IMR-90 (cell line): ENCODE measurements around the gene MMS19. TPM values are rescaled to one million over a fixed set of nuclear protein-coding genes. Genes with fewer than 3 reads are reported as not detected.
A peak's percentile ranks its signal among the peaks of the same experiment; 100 is the strongest.
"Not testable (repeated sequence)": the region's sequence is repeated elsewhere in the genome, so short reads cannot be mapped to it uniquely, and the experiment has no call there.

ENCODE experiments used
- ATAC-seq: fragments of 200-7000 bp; cut with Tn5 transposase; 2 replicates; pipeline ENCODE4 v1.9.1; 2020; ENCODE audit warnings: low read depth, mild to moderate bottlenecking, moderate library complexity
- BruUV-seq: library from RNA; stranded (reverse); fragments of 400-500 nt; replicated peaks from 2 replicates; lab custom pipeline; 2021; lab: Mats Ljungman, UMichigan
- CTCF ChIA-PET: fragments of 300-600 bp; formaldehyde crosslinking; extraction: SDS; loops from one replicate; lab custom pipeline; 2021; ENCODE audit warnings: antibody characterized with exemption; lab: Yijun Ruan, JAX
- POLR2A ChIA-PET: fragments of 300-600 bp; sonication (Branson Sonifier 250); formaldehyde crosslinking; loops from one replicate; lab custom pipeline; 2022; ENCODE audit warnings: antibody characterized with exemption; ENCODE audit not compliant: unreplicated experiment; lab: Charles Lee
- DNase-seq: peaks from one replicate; pipeline ENCODE4 v3.0.0; 2013
- H2AFZ ChIP-seq: replicated peaks from 2 replicates; pipeline ENCODE3; 2013; ENCODE audit warnings: low read length, mild to moderate bottlenecking; ENCODE audit not compliant: poor library complexity
- H2AK5ac ChIP-seq: 2 replicates; pipeline ENCODE4 v1.6.1; 2013; ENCODE audit warnings: low read depth, low read length, inconsistent platforms
- H2AK9ac ChIP-seq: replicated peaks from 2 replicates; pipeline ENCODE3; 2013; ENCODE audit warnings: mild to moderate bottlenecking, low read depth, low read length, moderate library complexity; ENCODE audit not compliant: poor library complexity
- H2BK120ac ChIP-seq: 2 replicates; pipeline ENCODE4 v1.6.1; 2013; ENCODE audit warnings: low read depth, low read length, inconsistent platforms
- H2BK15ac ChIP-seq: 3 replicates; pipeline ENCODE4 v1.6.1; 2013; ENCODE audit warnings: low read depth, low read length, inconsistent platforms
- H2BK20ac ChIP-seq: 2 replicates; pipeline ENCODE4 v1.6.1; 2013; ENCODE audit warnings: low read depth, mild to moderate bottlenecking, inconsistent platforms, low read length, moderate library complexity
- H2BK5ac ChIP-seq: 2 replicates; pipeline ENCODE4 v1.6.1; 2013; ENCODE audit warnings: mild to moderate bottlenecking, low read depth, low read length, inconsistent platforms; ENCODE audit not compliant: poor library complexity, severe bottlenecking
- H3K14ac ChIP-seq: replicated peaks from 2 replicates; pipeline ENCODE4 v1.6.1; 2013; ENCODE audit warnings: low read depth, low read length, inconsistent platforms
- H3K18ac ChIP-seq: 2 replicates; pipeline ENCODE4 v1.6.1; 2013; ENCODE audit warnings: low read depth, low read length, control low read depth
- H3K23ac ChIP-seq: 2 replicates; pipeline ENCODE4 v1.6.1; 2013; ENCODE audit warnings: low read depth, low read length, inconsistent platforms
- H3K27ac ChIP-seq: 2 replicates; pipeline ENCODE4 v1.5.1; 2013; ENCODE audit warnings: mild to moderate bottlenecking, control low read depth, low read length; ENCODE audit not compliant: insufficient read depth
- H3K27me3 ChIP-seq: 2 replicates; pipeline ENCODE4 v1.6.1; 2013; ENCODE audit warnings: low read length; ENCODE audit not compliant: control insufficient read depth, insufficient read depth
- H3K36me3 ChIP-seq: 2 replicates; pipeline ENCODE4 v1.6.1; 2013; ENCODE audit warnings: low read length, mixed read lengths; ENCODE audit not compliant: control insufficient read depth, insufficient read depth
- H3K4ac ChIP-seq: 2 replicates; pipeline ENCODE4 v1.6.1; 2013; ENCODE audit warnings: low read depth, low read length, inconsistent platforms
- H3K4me1 ChIP-seq: 2 replicates; pipeline ENCODE4 v1.6.1; 2013; ENCODE audit warnings: low read length, mixed read lengths; ENCODE audit not compliant: control insufficient read depth, insufficient read depth
- H3K4me2 ChIP-seq: 2 replicates; pipeline ENCODE4 v1.6.1; 2013; ENCODE audit warnings: low read depth, mild to moderate bottlenecking, control low read depth, low read length, moderate library complexity
- H3K4me3 ChIP-seq: 2 replicates; pipeline ENCODE4 v1.5.1; 2013; ENCODE audit warnings: low read depth, mild to moderate bottlenecking, control low read depth, low read length, moderate library complexity; ENCODE audit not compliant: insufficient read depth
- H3K56ac ChIP-seq: 2 replicates; pipeline ENCODE4 v1.6.1; 2013; ENCODE audit warnings: low read length, inconsistent platforms; ENCODE audit not compliant: insufficient read depth; ENCODE audit errors: extremely low read depth
- H3K79me1 ChIP-seq, 2 experiments: 2 replicates each; pipeline ENCODE4 v1.6.1; 2013; ENCODE audit warnings: low read length in 2 of 2, inconsistent platforms in 1 of 2, low read depth in 1 of 2
- H3K9ac ChIP-seq: 2 replicates; pipeline ENCODE4 v1.6.1; 2013; ENCODE audit warnings: low read depth, low read length, control low read depth
- H3K9me1 ChIP-seq: 2 replicates; pipeline ENCODE4 v1.6.1; 2013; ENCODE audit warnings: low read length, inconsistent platforms; ENCODE audit not compliant: insufficient read depth
- H3K9me3 ChIP-seq: 2 replicates; pipeline ENCODE4 v1.6.1; 2013; ENCODE audit warnings: low read length; ENCODE audit not compliant: control insufficient read depth, insufficient read depth
- H4K20me1 ChIP-seq: 2 replicates; pipeline ENCODE4 v1.6.1; 2013; ENCODE audit warnings: low read length, inconsistent platforms; ENCODE audit not compliant: insufficient read depth
- H4K5ac ChIP-seq: 2 replicates; pipeline ENCODE4 v1.6.1; 2013; ENCODE audit warnings: mild to moderate bottlenecking, low read depth, low read length, control low read depth
- H4K8ac ChIP-seq, 2 experiments: 2 replicates each; pipeline ENCODE4 v1.6.1; 2013; ENCODE audit warnings: low read depth in 2 of 2, low read length in 2 of 2, control low read depth in 1 of 2, inconsistent platforms in 1 of 2
- H4K91ac ChIP-seq: 2 replicates; pipeline ENCODE4 v1.6.1; 2013; ENCODE audit warnings: low read depth, low read length, inconsistent platforms; ENCODE audit not compliant: insufficient read depth
- RAD21 ChIP-seq: IDR thresholded peaks from 2 replicates; pipeline ENCODE4 v1.6.1; 2012; ENCODE audit warnings: low read length, improper control_type of control experiment
- SMC3 ChIP-seq: fragments of 150-350 bp; IDR thresholded peaks from 2 replicates; pipeline ENCODE4 v1.6.1; 2016; ENCODE audit warnings: low read depth, mild to moderate bottlenecking, antibody characterized with exemption, low read length, moderate library complexity
- WGBS, 2 experiments: methylation state at CpG; one replicate each; pipeline versions ENCODE4 v1.1.5 to v1.1.7; 2013; ENCODE audit warnings: missing lambda C conversion rate in 2 of 2; ENCODE audit not compliant: insufficient read length in 1 of 2; ENCODE audit errors: extremely low coverage in 2 of 2; 5-methylcytosine and 5-hydroxymethylcytosine counted together
- dilution Hi-C: fragments of 300-500 bp; cut with HindIII; formaldehyde crosslinking; loops from one replicate; pipeline ENCODE4 v1.14.3; 2018; ENCODE audit warnings: low sequenced_read_pairs; ENCODE audit not compliant: unreplicated experiment
- in situ Hi-C: fragments of 300-500 bp; cut with MboI; formaldehyde crosslinking; loops from 3 replicates; pipeline ENCODE4 v1.14.3; 2019; ENCODE audit warnings: low sequenced_read_pairs, inconsistent platforms, mixed read lengths
- intact Hi-C: fragments of 100-400 bp; cut with micrococcal nuclease; formaldehyde crosslinking; loops from 2 replicates; pipeline ENCODE4 v1.10.0; 2022
- polyA plus RNA-seq, 3 experiments: library from polyadenylated mRNA; depleted of rRNA; stranded (reverse); fragments of >200 nt; gene quantifications; 2 replicates each; pipeline ENCODE4 v1.2.3, GENCODE V29; 2012; ENCODE audit warnings: low replicate concordance in 1 of 3
- total RNA-seq: library from RNA; depleted of rRNA; stranded (reverse); fragments of >200 nt; gene quantifications from 2 replicates; pipeline ENCODE4 v1.2.3, GENCODE V29; 2012

Gene MMS19
- total and polyA plus RNA-seq, 2 of the 4 experiments (the other 2 are of a cell fraction), result 70.1 to 72.7 TPM

DNA sequence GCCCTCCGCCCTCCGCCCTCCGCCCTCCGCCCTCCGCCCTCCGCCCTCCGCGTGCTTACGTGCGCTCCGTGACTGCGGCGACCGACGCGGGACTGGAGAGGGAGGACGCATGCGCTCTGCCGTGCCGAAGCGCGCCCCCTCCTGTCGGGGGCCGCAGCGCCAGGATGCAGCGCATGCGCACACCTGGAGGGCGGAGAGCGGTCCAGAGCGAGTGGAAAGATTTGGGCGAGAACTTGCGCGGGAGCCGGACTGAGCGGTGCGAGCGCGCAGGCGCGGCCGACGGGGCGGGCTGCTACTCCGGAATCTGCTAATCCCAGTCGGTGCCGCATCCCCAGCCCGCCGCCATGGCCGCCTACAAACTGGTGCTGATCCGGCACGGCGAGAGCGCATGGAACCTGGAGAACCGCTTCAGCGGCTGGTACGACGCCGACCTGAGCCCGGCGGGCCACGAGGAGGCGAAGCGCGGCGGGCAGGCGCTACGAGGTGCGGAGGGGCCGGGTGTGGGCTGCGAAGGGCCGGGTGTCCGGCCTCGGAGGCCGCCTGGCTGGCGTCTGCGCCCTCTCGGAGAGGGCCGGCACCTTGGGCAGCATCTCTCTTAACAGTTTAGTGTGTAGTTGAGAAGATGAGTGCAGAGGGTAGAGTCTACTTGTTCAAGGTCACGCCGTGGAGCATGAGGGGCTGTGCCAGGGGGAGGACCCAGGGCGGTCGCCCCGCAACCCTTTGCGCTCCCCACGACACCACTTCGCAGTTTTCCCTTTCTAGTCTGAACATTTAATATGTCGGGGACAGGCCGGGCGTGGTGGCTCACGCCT is 72.1 kb downstream of the MMS19 start, which contains the start of gene PGAM1 (continued):
- TF ChIP-seq RAD21 (no peak; the same call in 1 of the 2 replicates), SMC3 (peak; percentile 28; the same call in 1 of the 2 replicates)

- H3K27ac ChIP-seq, H3K4me2 ChIP-seq: not testable (repeated sequence)
Measured at GRCh38 chr10:97423757-97424098, 74.5 kb downstream of the MMS19 start.

More at GRCh38 chr10:97423757-97424098, 74.5 kb downstream of the MMS19 start:
- no CpG with 5 or more reads among the region's 8 CpGs for WGBS, 2 experiments
- H3K14ac ChIP-seq, H2AK9ac ChIP-seq, POLR2A ChIA-PET, H2AFZ ChIP-seq, H2BK15ac ChIP-seq, H3K9me3 ChIP-seq, H3K18ac ChIP-seq, H2AK5ac ChIP-seq, H3K4me3 ChIP-seq, BruUV-seq, H3K4ac ChIP-seq, H2BK120ac ChIP-seq, in situ Hi-C loops, intact Hi-C loops, H4K91ac ChIP-seq, H3K9me1 ChIP-seq, DNase-seq, H4K8ac ChIP-seq, H3K56ac ChIP-seq, CTCF ChIA-PET, H3K9ac ChIP-seq, ATAC-seq, H2BK20ac ChIP-seq, H4K5ac ChIP-seq, dilution Hi-C loops, H3K27me3 ChIP-seq, H3K23ac ChIP-seq, H2BK5ac ChIP-seq: not testable (repeated sequence)
- peaks cover 12% of the 10 kb centered on the region for H3K36me3 ChIP-seq
- peaks cover 15% of the 10 kb centered on the region for H3K4me1 ChIP-seq
- peaks cover 9 to 48% of the 10 kb centered on the region in 2 experiments; a peak in 3 of 4 replicates for H3K79me1 ChIP-seq
- H4K20me1 ChIP-seq, result peaks cover 19% of the 10 kb centered on the region
